HG03439 (cell line): ENCODE results near the gene CHD3.
"Not testable (repeated sequence)": the region's sequence is repeated elsewhere in the genome, so short reads cannot be mapped to it uniquely, and the experiment has no call there.

Experiments
- ATAC-seq: cut with Tn5 transposase; IDR thresholded peaks from one replicate; pipeline ENCODE4 v1.9.1; 2021; ENCODE audit warnings: mild to moderate bottlenecking, moderate library complexity; ENCODE audit not compliant: unreplicated experiment

Gene CHD3

DNA sequence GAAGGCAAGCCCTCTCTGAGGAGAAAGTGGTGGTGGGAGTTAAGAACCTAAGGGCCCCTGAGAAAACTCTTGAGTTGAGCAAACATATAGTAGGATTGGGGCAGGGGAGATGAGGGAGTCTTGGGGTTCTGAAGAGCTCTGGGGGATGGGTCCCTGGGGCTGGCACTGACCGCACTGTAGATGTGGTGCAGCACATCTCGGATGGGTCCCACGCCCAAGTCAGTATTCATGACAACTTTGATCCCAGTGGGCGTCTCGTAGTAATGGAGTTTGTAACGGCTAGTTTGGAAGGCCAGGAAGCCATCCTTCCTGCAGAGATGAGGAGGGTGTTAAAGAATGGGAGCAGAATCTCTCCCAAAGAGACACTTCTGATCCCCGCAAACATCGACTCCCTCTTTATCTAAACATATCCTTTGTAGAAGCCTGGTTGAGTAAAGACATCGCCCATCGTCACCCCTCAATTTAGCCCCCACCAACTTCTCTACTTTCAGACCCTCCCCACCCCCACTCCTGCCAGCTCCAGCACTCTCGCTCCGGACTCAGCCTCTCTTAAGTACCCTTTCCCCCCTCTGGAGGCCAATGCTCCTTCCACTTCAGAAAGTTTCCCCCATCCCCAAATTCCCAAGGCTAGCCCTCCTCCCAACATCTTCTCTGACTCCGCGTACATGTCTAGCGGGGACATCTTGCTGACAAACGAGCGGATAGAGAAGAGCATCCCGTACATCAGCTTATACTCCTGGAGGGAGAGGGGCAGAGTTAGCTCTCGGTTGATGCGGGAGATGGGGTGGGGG is 42.4 kb downstream of the CHD3 start:
- ATAC-seq: no peak

DNA sequence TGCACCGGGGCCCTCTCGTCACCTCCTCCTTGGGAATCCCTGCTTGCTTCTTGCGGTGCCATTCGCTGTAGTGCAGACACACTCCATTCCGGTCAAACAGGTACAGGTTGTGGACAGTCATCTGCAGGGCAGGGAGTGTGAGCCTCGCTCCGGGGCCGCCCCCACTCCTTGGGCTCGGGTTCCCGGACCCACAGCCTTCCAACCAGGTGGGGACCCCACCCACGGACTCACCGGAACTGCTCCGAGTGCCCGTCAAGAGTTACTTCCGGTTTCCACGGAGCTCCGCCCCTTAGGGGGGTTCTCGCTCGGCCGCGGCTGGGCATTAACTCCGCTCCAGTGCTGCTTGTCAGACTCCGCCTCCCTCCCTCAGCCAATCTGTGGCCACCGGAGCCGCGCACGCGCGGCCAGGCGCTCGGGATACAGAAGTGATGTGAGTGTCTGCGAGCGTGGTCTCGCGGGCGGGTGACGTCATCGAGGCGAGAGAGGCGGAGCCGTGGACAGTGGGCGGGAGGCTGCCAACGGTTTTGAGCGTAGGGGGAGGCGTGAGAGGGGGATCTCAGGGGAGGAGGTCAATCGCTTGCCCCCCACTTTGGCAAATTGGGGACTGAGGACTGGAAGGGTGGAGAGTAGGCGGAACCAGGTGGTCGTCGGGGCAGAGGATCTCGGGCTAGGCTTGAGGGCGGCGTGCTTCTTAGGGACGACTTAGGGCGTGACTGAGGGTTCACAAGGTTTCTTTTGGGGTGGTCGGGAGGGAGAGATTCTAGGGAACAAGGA is 43.3 kb downstream of the CHD3 start, which contains the start of the genes CNTROB and TRAPPC1:
TSS of gene CNTROB (plus strand) at position 498 of the 774 bp plus-strand sequence. CDS start 874 bp downstream, outside the sequence.
TSS of gene TRAPPC1 (minus strand) at position 238 of the 774 bp plus-strand sequence. CDS start at position 121, 117 bp downstream.
- peak; percentile 87 for ATAC-seq

DNA sequence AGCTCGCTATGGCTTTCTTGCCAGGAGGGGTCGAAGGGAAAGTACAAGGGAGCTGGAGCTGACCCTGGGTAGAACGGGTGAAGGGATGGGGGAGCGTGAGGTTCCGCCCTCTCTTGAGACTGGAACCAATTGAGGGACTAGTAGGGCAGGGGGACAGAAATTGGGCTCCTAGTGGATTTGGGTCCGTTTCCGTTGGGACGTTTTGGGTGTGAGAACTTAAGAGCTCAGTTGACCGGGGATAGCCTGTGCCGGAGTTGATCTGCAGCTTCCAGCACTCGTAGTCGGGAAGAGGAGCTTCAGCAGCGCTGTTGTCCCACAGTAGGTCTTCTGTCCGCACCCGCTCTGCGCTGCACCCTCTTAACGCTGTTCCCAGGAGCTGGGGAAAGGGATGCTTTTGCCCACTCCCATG is 43.9 kb downstream of the CHD3 start:
- peak; percentile 5 for ATAC-seq

DNA sequence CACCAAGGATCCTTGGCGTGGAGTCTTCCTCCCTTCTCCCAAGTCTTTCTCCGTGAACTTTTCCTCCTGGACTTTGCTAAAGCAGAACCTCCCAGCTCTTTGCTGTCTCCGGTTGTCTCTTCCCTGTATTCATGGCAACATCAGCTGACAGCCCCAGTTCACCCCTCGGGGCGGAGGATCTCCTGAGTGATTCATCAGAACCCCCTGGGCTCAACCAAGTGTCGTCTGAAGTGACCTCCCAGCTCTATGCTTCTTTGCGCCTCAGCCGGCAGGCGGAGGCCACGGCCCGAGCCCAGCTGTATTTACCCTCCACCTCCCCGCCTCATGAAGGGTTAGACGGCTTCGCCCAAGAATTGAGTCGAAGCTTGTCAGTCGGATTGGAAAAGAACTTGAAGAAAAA is 44.4 kb downstream of the CHD3 start:
- ATAC-seq: no peak

DNA sequence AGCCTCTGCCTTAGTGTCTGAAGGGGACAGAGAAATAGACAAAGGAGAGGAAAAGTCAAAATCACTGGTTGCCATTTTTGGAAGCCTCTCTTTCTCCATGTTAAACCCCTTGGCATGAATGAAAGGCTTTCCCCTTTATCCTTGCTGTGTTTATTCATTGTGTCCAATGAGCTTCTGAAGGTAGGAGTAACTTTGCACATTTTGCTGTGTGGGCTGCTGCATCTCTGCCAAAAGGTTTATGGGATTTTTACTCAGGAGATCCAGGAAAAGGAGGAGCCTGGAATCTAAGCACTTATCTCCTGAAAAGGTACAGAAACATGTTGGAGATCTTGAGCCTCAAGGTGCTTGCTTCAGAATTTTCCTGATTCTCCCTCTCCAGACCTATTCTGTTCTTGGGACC is 47.3 kb downstream of the CHD3 start:
- no peak for ATAC-seq

DNA sequence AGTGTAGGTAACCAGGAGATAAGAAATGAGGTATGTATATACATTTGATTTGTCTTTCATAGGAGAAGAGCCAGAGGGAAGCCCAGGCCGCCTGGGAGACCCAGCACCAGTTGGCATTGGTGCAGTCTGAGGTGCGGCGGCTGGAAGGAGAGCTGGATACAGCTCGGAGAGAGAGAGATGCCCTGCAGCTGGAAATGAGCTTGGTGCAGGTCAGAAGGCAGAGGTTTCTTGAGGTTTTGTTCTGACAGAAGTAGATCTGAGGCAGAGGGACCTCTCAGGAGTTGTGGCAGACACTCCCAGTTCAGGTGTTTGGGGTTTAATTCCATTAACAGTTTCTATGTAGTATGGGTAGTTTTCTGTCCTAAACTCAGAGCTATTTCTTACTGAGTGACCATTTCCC is 51.4 kb downstream of the CHD3 start:
- no peak for ATAC-seq

DNA sequence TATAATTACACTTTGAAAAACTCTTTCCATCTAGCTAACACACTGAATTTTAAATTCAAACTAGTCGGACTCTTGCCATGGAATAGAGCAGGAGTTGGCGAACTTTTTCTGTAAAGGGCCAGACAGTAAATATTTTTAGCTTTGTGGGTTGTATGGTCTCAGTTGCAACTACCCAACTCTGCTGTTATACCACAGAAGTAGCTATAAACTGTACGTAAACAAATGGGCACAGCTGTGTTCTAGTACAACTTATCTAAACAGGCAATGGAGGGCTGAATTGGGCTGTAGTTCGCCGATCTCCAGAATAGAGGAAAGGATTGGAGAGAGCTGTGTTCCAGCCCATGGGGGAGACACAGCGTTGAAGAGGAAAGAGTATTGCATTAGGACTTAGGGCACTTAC is 52.2 kb downstream of the CHD3 start:
- no peak for ATAC-seq

DNA sequence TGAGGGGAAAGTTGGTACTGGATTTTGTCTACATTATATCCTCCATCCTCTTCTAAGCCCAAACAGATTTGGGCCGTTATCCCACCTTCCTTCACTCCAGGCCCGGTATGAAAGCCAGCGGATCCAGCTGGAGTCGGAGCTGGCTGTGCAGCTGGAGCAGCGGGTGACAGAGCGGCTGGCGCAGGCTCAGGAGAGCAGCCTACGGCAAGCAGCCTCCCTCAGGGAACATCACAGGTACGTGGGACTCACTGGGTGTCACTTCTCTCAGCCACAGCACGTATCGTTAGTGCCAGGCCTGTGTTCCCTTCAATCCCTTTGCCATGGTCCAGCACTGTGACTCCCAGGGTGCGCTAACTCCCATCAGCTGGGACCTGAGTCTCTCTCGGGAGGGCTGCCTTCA is 54.7 kb downstream of the CHD3 start:
- no peak for ATAC-seq

DNA sequence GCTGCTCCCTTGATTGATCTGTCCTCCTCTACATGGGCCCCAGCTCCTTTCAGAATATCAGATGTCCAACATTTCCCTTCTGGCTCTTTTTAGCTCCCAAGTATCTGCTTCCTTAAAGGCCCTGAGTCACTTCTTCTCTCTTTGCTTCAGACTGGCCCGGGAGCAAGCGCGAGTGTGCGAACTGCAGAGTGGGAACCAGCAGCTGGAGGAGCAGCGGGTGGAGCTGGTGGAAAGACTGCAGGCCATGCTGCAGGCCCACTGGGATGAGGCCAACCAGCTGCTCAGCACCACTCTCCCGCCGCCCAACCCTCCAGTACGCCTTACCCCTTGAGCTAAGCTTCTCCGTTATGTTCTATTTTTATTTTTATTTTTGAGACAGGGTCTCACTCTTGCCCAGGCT is 55.7 kb downstream of the CHD3 start:
- no peak for ATAC-seq

DNA sequence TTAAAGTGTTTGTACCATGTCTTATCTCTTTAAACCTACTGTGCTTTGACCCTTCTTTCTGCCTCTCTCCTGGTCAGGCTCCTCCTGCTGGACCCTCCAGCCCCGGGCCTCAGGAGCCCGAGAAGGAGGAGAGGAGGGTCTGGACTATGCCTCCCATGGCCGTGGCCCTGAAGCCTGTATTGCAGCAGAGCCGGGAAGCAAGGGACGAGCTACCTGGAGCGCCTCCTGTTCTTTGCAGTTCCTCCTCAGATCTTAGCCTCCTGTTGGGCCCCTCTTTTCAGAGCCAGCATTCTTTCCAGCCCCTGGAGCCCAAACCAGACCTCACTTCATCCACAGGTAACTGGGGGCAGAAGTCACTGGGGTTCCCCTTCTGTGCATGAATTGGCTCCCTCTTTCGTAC is 57.1 kb downstream of the CHD3 start:
- no peak for ATAC-seq

DNA sequence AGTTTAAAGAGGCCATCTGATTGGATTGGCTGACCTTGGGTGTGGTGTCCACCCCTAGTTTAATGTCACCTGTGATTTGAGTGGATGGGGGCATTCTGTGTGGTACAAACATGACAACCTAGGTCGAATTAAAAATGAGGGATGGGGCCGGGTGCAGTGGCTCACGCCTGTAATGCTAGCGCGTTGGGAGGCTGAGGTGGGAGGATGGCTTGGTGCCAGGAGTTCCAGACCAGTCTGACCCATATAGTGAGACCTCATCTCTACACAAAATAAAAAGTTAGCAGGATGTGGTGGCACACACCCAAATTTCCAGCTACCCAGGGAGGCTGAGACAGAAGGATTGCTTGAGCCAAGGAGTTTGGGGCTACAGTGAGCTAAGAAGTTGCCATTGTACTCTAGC is 57.9 kb downstream of the CHD3 start:
- ATAC-seq: no peak

DNA sequence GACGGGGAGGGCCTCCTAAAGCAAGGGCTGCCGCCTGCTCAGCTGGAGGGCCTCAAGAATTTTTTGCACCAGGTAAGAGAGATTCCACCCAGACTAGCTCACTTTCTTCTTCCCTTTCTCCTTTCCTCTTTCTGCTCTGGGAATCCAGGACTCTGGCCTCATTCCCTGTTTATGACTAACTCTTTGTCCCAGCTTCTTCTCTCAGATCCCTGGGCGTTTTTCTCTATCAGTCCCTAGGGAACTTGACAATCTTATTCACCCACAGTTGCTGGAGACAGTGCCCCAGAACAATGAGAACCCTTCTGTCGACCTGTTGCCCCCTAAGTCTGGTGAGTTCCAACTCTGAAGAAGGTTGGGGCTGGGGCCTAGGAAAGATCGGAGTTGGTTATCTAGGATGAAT is 59.1 kb downstream of the CHD3 start:
- ATAC-seq: no peak

DNA sequence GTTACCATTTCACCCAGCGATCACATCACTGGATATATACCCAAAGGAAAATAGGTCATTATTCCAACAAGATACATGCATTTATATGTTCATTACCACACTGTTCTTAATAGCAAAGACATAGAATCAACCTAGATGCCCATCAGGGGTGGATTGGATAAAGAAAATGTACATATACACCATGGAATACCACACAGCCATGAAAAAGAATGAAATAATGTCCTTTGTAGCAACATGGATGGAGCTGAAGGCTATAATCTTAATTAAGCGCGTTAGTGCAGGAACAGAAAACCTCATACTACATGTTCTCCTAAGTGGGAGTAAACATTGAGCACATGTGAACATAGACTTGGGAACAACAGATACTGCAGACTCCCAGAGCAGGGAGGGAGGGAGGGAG is 62.0 kb downstream of the CHD3 start:
- ATAC-seq: no peak

DNA sequence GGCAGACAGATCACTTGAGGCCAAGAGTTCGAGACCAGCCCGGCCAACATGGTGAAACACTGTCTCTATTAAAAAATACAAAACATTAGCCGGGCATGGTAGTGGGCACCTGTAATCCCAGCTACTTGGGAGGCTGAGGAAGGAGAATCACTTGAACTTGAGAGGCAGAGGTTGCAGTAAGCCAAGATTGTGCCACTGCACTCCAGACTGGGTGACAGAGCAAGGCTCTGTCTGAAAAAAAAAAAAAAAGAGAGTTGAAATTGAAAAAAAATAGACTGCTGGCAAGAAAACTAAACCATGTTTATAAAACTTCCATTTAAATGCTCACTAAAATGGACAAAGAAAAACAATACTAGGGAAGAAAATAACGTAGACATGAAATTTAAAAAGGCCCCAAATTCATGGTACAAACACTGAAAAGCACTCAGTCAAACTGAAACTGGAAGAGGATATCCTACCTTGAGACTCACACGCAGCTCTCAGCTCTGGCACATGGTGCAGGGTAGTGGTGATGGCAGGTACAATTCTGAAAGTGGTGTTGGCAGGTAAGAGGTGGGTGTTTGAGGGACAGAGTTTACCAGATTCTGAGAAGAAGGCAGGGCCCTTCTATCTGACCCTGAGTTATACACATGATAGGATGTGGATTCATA is 62.7 kb downstream of the CHD3 start:
- ATAC-seq: no peak

DNA sequence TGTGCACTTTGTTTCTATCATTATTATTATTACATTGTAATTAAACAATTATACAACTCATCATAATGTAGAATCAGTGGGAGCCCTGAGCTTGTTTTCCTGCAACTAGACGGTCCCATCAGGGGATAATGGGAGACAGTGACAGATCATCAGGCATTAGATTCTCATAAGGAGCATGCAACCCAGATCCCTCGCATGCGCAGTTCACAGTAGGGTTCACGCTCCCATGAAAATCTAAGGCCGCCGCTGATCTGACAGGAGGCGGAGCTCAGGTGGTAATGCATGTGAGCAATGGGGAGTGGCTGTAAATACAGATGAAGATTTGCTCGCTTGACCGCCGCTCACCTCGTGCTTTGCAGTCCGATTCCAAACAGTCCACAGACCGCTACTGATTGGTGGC is 64.7 kb downstream of the CHD3 start:
- not testable (repeated sequence) for ATAC-seq

DNA sequence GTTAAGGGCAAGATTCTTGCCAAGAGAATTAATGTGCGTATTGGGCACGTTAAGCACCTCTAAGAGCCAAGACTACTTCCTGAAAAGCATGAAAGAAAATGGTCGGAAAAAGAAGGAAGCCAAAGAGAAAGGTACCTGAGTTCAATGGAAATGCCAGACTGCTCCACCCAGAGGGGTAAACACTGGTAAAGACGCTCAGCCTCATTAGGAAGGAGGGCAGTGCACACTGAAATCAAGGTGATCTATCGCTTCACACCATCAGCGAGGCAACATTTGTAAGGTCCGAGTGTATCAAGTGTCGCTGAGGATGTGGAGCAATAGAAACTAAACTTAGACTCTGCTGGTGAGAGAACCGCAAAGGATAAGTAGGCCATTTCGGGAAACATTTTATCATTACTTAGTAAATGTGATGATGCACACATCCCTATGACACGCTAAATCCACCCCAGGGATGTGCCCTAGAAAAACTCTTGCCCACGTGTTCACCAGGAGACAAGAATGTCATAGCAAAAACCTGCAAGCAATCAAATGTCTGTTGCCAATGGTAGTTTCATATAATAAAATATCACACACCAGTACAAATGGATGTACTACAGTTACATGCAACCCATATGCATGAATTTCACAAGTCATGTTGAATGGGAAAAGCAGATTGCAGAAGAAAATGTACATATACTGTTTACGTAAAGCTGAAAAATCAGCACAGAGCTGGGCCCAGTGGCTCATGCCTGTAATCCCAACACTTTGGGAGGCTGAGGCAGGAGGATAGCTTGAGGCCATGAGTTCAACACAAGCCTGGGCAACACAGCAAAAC is 67.0 kb downstream of the CHD3 start:
- ATAC-seq: no peak

DNA sequence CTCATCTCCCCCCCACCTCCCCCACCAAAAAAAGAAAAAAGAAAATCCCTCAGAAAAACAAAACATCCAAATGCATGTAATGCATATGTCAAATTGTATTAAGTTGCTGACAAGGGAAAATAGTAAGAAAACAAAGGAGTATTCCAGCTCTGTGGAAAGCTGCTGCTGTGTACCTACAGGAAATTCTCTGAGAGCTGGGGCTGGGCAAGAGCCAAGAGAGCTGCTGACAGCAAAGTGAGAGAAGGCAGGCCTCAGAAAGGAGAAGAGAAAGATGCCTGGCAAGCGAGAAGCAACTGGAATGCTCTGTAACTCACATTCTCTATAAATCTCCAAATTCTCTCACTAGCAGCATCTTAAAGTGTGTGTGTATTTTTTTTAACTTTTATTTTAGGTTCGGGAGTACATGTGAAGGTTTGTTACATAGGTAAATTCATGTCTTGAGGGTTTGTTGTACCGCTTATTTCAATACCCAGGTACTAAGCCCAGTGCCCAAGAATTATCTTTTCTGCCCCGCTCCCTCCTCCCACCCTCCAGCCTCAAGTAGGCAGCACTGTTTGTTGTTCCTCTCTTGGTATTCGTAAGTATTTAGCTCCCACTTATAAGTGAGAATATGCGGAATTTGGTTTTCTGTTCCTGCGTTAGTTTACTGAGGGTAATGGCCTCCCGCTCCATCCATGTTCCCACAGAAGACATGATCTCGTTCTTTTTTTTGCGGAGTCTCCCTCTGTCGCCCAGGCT is 67.8 kb downstream of the CHD3 start:
- no peak for ATAC-seq

DNA sequence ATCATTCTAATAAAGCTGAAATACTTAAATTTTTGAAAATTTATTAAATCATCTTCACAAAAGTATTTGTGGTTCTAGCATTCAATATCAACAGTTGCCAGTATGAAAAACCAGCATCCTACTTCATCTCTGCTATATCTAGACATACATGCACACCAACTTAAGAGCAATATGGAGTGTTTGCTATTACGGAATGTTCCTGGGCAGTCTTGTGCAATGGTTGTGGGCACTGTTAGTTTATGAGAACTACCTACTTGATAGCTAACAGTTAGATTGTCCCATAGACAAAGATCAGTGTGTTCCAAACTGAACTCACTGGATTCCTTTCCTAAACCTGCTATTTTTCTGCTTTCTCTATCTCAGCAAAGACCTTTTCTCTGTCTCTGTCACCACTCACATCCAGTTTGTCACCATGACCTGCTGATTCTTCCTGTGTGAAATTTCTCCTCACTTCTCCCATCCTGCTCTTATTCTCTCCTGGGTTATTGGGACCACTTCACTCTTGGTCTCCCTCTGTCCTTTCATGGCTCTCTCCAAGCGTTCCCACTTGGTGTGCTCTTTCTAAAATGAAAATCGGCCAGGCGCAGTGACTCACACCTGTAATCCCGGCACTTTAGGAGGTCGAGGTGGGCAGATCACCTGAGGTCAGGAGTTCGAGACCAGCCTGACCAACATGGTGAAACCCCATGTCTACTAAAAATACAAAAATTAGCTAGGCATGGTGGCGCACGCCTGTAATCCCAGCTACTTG is 71.1 kb downstream of the CHD3 start:
- ATAC-seq: no peak

DNA sequence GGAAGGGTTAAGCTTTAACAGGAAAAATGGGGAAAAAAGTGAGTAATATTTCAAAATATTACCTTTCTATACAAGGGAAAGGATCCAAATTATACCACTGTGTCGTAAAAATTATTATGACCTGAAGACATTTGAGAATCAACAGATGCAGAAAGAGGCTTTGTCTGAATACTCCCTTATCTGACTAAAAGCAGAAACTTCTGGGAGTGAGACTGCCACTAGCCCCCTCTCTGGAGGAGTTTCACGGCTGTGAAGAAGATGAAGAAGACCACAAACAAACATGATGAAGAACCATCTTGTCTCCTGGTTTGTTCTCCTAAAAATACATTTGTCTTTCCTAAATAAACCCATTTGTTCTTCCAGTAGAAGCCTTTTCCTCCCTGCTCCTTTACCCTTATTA is 72.8 kb downstream of the CHD3 start:
- ATAC-seq: no peak
